Measurements from ENCODE around the gene CTCF. TPM values are rescaled to one million over a fixed set of nuclear protein-coding genes. Genes with fewer than 3 reads are reported as not detected.

The CTCF gene
- total and polyA plus RNA-seq, 2 donors (not counting 3 experiments of a cell fraction or from before 2014, with no cell fraction given), result 20.7 to 40.0 TPM

- peaks cover 17% of the 10 kb centered on the region for H3K4me1 ChIP-seq (ENCODE audit: control insufficient read depth, extremely low read depth, insufficient read depth, low read length)
- no peaks in the 10 kb centered on the region for H3K27me3 ChIP-seq (ENCODE audit: control insufficient read depth in 2 of 2, insufficient read depth in 2 of 2, low read length in 2 of 2)
- ChIA-PET CTCF (interaction anchor here (0.6 to 4.2 kb wide), 3 partner anchors 7 to 114 kb away, joined by 3 to 22 read pairs (median 5); partner anchors contain the start of gene GFOD2), POLR2A (no interaction called here)
- H2AFZ ChIP-seq (ENCODE audit: low read depth, low read length), result no peak overlapping the region
- no peaks in the 10 kb centered on the region for H3K9me3 ChIP-seq (replicated peaks; ENCODE audit: control insufficient read depth, insufficient read depth, low read length)
- H3K36me3 ChIP-seq (ENCODE audit: control insufficient read depth in 2 of 2, extremely low read depth in 1 of 2, insufficient read depth in 2 of 2, low read length in 2 of 2), result peaks cover 3 to 23% of the 10 kb centered on the region in 2 experiments
- no TSS peak for BruUV-seq (replicated peaks)
- peaks cover 3% of the 10 kb centered on the region for H4K20me1 ChIP-seq (replicated peaks; ENCODE audit: control insufficient read depth, extremely low read depth, insufficient read depth, low read length)
- FAIRE-seq, result no peak
- H3K79me2 ChIP-seq (ENCODE audit: control insufficient read depth, insufficient read depth, low read length), result no peaks in the 10 kb centered on the region
- H3K4me2 ChIP-seq (ENCODE audit: insufficient read depth, low read length), result no peak overlapping the region
- no peak overlapping the region for H3K27ac ChIP-seq (ENCODE audit: insufficient read depth, low read depth, low read length)
- TF ChIP-seq EZH2 (IDR thresholded peaks at IDR 0.05; ENCODE audit: borderline replicate concordance, low read depth, low read length, severe bottlenecking), result no peak
- TF ChIP-seq POLR2A (IDR thresholded peaks at IDR 0.05; ENCODE audit: low read depth, low read length), result no peak
- intact Hi-C loops (cut with micrococcal nuclease), result no loop called here
- no peaks in the 10 kb centered on the region for H3K9me1 ChIP-seq (replicated peaks; ENCODE audit: control insufficient read depth, extremely low read depth, insufficient read depth, low read length)
- dilution Hi-C loops (cut with MboI; ENCODE audit: extremely low pct_ligation_motif_present, low sequenced_read_pairs), result loop anchor here (25.0 kb wide), 1 partner anchor 232 kb away; no protein-coding TSS in a partner anchor
- DNase-seq (ENCODE audit: low read depth, low spot score), result no peak
- no peak overlapping the region for H3K9ac ChIP-seq (replicated peaks; ENCODE audit: extremely low read depth, insufficient read depth, low read length)
- no peak overlapping the region for H3K4me3 ChIP-seq (replicated peaks in 1 of 3; ENCODE audit: insufficient read depth in 1 of 3, low read depth in 1 of 3, low read length in 3 of 3)
Observed at GRCh38 chr16:67679935-67680897, 117.9 kb downstream of the CTCF start.

GRCh38 chr16:67683767-67684166 is 121.4 kb downstream of the CTCF start:
- CTCF ChIA-PET, result interaction anchor here (4.2 kb wide), 1 partner anchor 11 kb away, joined by 22 read pairs; no protein-coding TSS in a partner anchor
- Histone ChIP-seq H3K27me3 (ENCODE audit: control insufficient read depth in 2 of 2, insufficient read depth in 2 of 2, low read length in 2 of 2) (no peaks in the 10 kb centered on the region), H3K9me1 (replicated peaks; ENCODE audit: control insufficient read depth, extremely low read depth, insufficient read depth, low read length) (no peaks in the 10 kb centered on the region), H3K4me1 (ENCODE audit: control insufficient read depth, extremely low read depth, insufficient read depth, low read length) (peaks cover 9% of the 10 kb centered on the region), H3K4me3 (replicated peaks in 1 of 3; ENCODE audit: insufficient read depth in 1 of 3, low read depth in 1 of 3, low read length in 3 of 3) (no peak overlapping the region), H3K9me3 (replicated peaks; ENCODE audit: control insufficient read depth, insufficient read depth, low read length) (no peaks in the 10 kb centered on the region), H3K4me2 (ENCODE audit: insufficient read depth, low read length) (no peak overlapping the region), H3K79me2 (ENCODE audit: control insufficient read depth, insufficient read depth, low read length) (peaks cover 2% of the 10 kb centered on the region), H3K27ac (ENCODE audit: insufficient read depth, low read depth, low read length) (no peak overlapping the region), H3K36me3 (ENCODE audit: control insufficient read depth in 2 of 2, extremely low read depth in 1 of 2, insufficient read depth in 2 of 2, low read length in 2 of 2) (peaks cover 4 to 20% of the 10 kb centered on the region in 2 experiments), H3K9ac (replicated peaks; ENCODE audit: extremely low read depth, insufficient read depth, low read length) (no peak overlapping the region), H2AFZ (ENCODE audit: low read depth, low read length) (no peak overlapping the region), H4K20me1 (replicated peaks; ENCODE audit: control insufficient read depth, extremely low read depth, insufficient read depth, low read length) (peaks cover 3% of the 10 kb centered on the region)
- BruUV-seq (replicated peaks), result no TSS peak
- FAIRE-seq (no peak), DNase-seq (ENCODE audit: low read depth, low spot score) (no peak)
- dilution Hi-C loops (cut with MboI; ENCODE audit: extremely low pct_ligation_motif_present, low sequenced_read_pairs), result loop anchor here (25.0 kb wide), 1 partner anchor 229 kb away; no protein-coding TSS in a partner anchor
- intact Hi-C loops (cut with micrococcal nuclease), result no loop called here
- TF ChIP-seq MAX (IDR thresholded peaks at IDR 0.05; ENCODE audit: insufficient read depth, insufficient read length) (no peak), MYC (IDR thresholded peaks at IDR 0.05; ENCODE audit: low read depth, low read length) (no peak), GATA2 (IDR thresholded peaks at IDR 0.05; ENCODE audit: insufficient read depth, insufficient read length, low read depth, low read length) (no peak), EZH2 (IDR thresholded peaks at IDR 0.05; ENCODE audit: borderline replicate concordance, low read depth, low read length, severe bottlenecking) (no peak), JUN (IDR thresholded peaks at IDR 0.05; ENCODE audit: borderline replicate concordance, insufficient read depth, insufficient read length, low read depth) (no peak), CTCF (IDR thresholded peaks at IDR 0.05; ENCODE audit: extremely low read depth in 1 of 2, insufficient read depth in 1 of 2, low read depth in 1 of 2, low read length in 2 of 2) (no peak), FOS (IDR thresholded peaks at IDR 0.05; ENCODE audit: borderline replicate concordance, insufficient read depth, low read length) (no peak), POLR2A (IDR thresholded peaks at IDR 0.05; ENCODE audit: low read depth, low read length) (no peak), POLR2AphosphoS5 (IDR thresholded peaks at IDR 0.05; ENCODE audit: insufficient read depth, low read depth, low read length) (no peak)
- POLR2A ChIA-PET, result no interaction called here

All from endothelial cell of umbilical vein (primary cell).